Brain microvascular endothelial cell (primary cell): Measurements from ENCODE around the gene KCTD8.

Source experiments
- DNase-seq: peaks from one replicate; pipeline ENCODE4 v3.0.0-alpha.2; 2020
- H3K27ac ChIP-seq: fragments of 250-450 bp; sonication (Bioruptor Pico); 2 replicates; pipeline ENCODE4 v1.5.1; 2020; ENCODE audit warnings: mild to moderate bottlenecking, moderate library complexity
- H3K27me3 ChIP-seq: fragments of 250-450 bp; sonication (Bioruptor Pico); replicated peaks from 2 replicates; pipeline ENCODE4 v1.5.1; 2020; ENCODE audit warnings: mild to moderate bottlenecking
- H3K36me3 ChIP-seq: fragments of 250-450 bp; sonication (Bioruptor Pico); replicated peaks from 2 replicates; pipeline ENCODE4 v1.5.1; 2020; ENCODE audit warnings: mild to moderate bottlenecking
- H3K4me3 ChIP-seq: 2 replicates; pipeline ENCODE4 v1.5.1; 2011; ENCODE audit warnings: low read depth, mild to moderate bottlenecking, control low read depth, low read length, moderate library complexity
- in situ Hi-C: cut with HindIII; loops from 2 replicates; pipeline ENCODE4 v1.10.0; 2017; ENCODE audit warnings: low sequenced_read_pairs, low pct_ligation_motif_present
- TF ChIP-seq, protein P1 (sequence below): IDR thresholded peaks from 2 replicates; pipeline ENCODE4 v1.5.1; 2011; ENCODE audit warnings: low read depth, mild to moderate bottlenecking, moderate library complexity, low read length, control low read depth, inconsistent platforms; ENCODE audit errors: missing control alignments

The KCTD8 gene

GRCh38 chr4:44448521-44449461, at the start of gene KCTD8:
Gene KCTD8 (minus strand): TSS chr4:44448809.
- in situ Hi-C loops, result no loop called here
- TF ChIP-seq, protein P1, sequence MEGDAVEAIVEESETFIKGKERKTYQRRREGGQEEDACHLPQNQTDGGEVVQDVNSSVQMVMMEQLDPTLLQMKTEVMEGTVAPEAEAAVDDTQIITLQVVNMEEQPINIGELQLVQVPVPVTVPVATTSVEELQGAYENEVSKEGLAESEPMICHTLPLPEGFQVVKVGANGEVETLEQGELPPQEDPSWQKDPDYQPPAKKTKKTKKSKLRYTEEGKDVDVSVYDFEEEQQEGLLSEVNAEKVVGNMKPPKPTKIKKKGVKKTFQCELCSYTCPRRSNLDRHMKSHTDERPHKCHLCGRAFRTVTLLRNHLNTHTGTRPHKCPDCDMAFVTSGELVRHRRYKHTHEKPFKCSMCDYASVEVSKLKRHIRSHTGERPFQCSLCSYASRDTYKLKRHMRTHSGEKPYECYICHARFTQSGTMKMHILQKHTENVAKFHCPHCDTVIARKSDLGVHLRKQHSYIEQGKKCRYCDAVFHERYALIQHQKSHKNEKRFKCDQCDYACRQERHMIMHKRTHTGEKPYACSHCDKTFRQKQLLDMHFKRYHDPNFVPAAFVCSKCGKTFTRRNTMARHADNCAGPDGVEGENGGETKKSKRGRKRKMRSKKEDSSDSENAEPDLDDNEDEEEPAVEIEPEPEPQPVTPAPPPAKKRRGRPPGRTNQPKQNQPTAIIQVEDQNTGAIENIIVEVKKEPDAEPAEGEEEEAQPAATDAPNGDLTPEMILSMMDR, result peak; percentile 80
- Histone ChIP-seq H3K27me3 (peaks cover 28% of the 10 kb centered on the region), H3K4me3 (peak within 1 kb of the TSS; percentile 44), H3K27ac (no peak within 1 kb of the TSS), H3K36me3 (no peaks in the 10 kb centered on the region)
- peak; percentile 46 for DNase-seq

- no peak for DNase-seq
- Histone ChIP-seq H3K27ac (no peak overlapping the region), H3K36me3 (no peaks in the 10 kb centered on the region), H3K27me3 (no peaks in the 10 kb centered on the region), H3K4me3 (no peak overlapping the region)
- in situ Hi-C loops, result no loop called here
- TF ChIP-seq, protein P1, result no peak
These were observed 46.4 kb upstream of the KCTD8 start for GRCh38 chr4:44494810-44495701.

GRCh38 chr4:44493924-44494323, 45.3 kb upstream of the KCTD8 start:
- peak; percentile 0 for DNase-seq
- in situ Hi-C loops, result no loop called here
- Histone ChIP-seq H3K36me3 (no peaks in the 10 kb centered on the region), H3K4me3 (no peak overlapping the region), H3K27me3 (no peaks in the 10 kb centered on the region), H3K27ac (no peak overlapping the region)
- TF ChIP-seq, protein P1, result peak; percentile 56

DNA sequence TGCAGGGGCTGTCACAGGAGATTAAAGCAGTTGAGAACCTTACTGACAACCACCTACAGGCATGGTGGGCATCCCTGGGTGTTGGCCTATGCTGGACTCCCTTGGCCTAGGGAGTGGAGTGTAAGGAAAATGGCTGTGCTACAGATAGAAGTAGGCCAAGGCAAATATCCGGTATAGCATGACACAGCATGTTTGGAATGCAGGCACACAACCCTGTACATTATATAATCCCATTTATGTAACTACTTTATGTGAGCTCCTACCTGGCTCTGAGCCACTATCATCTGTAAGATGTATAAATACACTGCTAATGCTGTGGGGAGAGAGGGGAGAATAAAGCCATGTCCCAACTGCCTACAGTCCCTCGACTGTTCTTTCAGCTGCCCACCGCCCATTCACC, 38.7 kb upstream of the KCTD8 start:
- no peaks in the 10 kb centered on the region for H3K36me3 ChIP-seq
- no peak overlapping the region for H3K27ac ChIP-seq
- no peak for DNase-seq
- in situ Hi-C loops, result no loop called here
- no peaks in the 10 kb centered on the region for H3K27me3 ChIP-seq
- TF ChIP-seq, protein P1, result no peak
- H3K4me3 ChIP-seq, result no peak overlapping the region

DNA sequence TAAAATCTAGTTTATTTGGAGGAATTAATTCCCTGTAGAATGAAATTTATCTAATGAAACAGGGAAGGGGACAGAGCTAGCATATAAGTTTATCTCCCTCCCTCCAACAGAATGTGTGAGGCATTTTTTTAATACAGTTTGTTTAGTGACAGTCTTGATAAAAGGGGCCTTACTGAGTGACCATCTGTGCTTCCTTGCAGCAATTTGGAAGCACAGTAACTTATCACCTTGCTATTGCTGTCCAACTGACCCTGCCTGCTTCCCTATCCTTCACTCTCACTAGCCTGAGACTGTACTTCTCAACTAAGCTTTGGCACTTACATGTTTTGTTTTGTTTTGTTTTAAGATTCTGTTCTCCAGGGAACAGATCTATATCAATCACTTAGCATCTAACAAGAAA, 31.1 kb upstream of the KCTD8 start:
- Histone ChIP-seq H3K4me3 (no peak overlapping the region), H3K36me3 (no peaks in the 10 kb centered on the region), H3K27ac (no peak overlapping the region), H3K27me3 (no peaks in the 10 kb centered on the region)
- TF ChIP-seq, protein P1, result no peak
- no peak for DNase-seq
- in situ Hi-C loops, result no loop called here
